Breast epithelium (tissue), 4 donors: Measurements from ENCODE around the gene MESD. TPM values are rescaled to one million over a fixed set of nuclear protein-coding genes. Genes with fewer than 3 reads are reported as not detected.

Source experiments
- DNase-seq, 2 donors: peaks; one replicate each; pipeline ENCODE4 v3.0.0-alpha.2; 2019; ENCODE audit warnings: low spot score in 2 of 2
- H3K27ac ChIP-seq, 2 donors: fragments of 200-600 bp; sonication (generic) in 1 of 2; one replicate each; pipeline ENCODE4 v1.5.1; 2016 to 2019; ENCODE audit warnings: mild to moderate bottlenecking in 1 of 2
- H3K27me3 ChIP-seq, 2 donors: fragments of 200-600 bp; sonication (generic) in 1 of 2; one replicate each; pipeline versions ENCODE4 v1.5.1 to v1.6.0; 2017 to 2019; ENCODE audit warnings: control low read depth in 1 of 2, mild to moderate bottlenecking in 1 of 2
- H3K36me3 ChIP-seq: fragments of 200-600 bp; one replicate; pipeline ENCODE4 v1.5.1; 2019
- H3K4me1 ChIP-seq, 2 donors: fragments of 200-600 bp; sonication (generic); one replicate each; pipeline ENCODE4 v1.5.1; 2016 to 2019; ENCODE audit warnings: control low read depth in 1 of 2
- H3K4me3 ChIP-seq, 3 donors: fragments of 200-600 bp; sonication (generic); 1 replicate in 2 of 3; 2 replicates in 1 of 3; pipeline ENCODE4 v1.5.1; 2016 to 2019; ENCODE audit warnings: mild to moderate bottlenecking in 3 of 3, moderate library complexity in 2 of 3
- H3K9me3 ChIP-seq, 2 donors: fragments of 200-600 bp; sonication (generic) in 1 of 2; one replicate each; pipeline ENCODE4 v1.5.1; 2016 to 2019; ENCODE audit warnings: control low read depth in 1 of 2
- POLR2A ChIP-seq: fragments of 450-650 bp; IDR thresholded peaks from one replicate; pipeline ENCODE4 v1.6.1; 2016; ENCODE audit warnings: antibody characterized with exemption, mild to moderate bottlenecking, moderate library complexity
- POLR2AphosphoS5 ChIP-seq, 3 donors: sonication (generic); formaldehyde crosslinking; IDR thresholded peaks; one replicate each; pipeline ENCODE4 v1.6.1; 2017; ENCODE audit warnings: antibody characterized with exemption in 3 of 3
- intact Hi-C: fragments of 100-400 bp; cut with DNase I; formaldehyde crosslinking; loops from one replicate; pipeline ENCODE4 v1.15.1; 2023; ENCODE audit warnings: low total_unique reads
- total RNA-seq, 3 donors: library from RNA; depleted of rRNA; stranded (reverse); fragments of >200 nt; gene quantifications; one replicate each; pipeline ENCODE4 v1.1.0, GENCODE V29; 2016
- TF ChIP-seq, protein P1 (sequence below), 3 donors: fragments of 450-650 bp; IDR thresholded peaks; one replicate each; pipeline ENCODE4 v1.5.1; 2016 to 2017; ENCODE audit warnings: antibody characterized with exemption in 3 of 3, mild to moderate bottlenecking in 3 of 3, moderate library complexity in 3 of 3

The MESD gene
- total RNA-seq, 3 donors from 2014 or later: 17.1 to 32.9 (median 27.2) TPM

GRCh38 chr15:80997692-80998091, 8.1 kb upstream of the MESD start:
- intact Hi-C loops: no loop called here

GRCh38 chr15:80996247-80996646, 6.6 kb upstream of the MESD start:
- H3K36me3 ChIP-seq: no peaks in the 10 kb centered on the region
- H3K4me3 ChIP-seq: no peak overlapping the region
- TF ChIP-seq, protein P1, sequence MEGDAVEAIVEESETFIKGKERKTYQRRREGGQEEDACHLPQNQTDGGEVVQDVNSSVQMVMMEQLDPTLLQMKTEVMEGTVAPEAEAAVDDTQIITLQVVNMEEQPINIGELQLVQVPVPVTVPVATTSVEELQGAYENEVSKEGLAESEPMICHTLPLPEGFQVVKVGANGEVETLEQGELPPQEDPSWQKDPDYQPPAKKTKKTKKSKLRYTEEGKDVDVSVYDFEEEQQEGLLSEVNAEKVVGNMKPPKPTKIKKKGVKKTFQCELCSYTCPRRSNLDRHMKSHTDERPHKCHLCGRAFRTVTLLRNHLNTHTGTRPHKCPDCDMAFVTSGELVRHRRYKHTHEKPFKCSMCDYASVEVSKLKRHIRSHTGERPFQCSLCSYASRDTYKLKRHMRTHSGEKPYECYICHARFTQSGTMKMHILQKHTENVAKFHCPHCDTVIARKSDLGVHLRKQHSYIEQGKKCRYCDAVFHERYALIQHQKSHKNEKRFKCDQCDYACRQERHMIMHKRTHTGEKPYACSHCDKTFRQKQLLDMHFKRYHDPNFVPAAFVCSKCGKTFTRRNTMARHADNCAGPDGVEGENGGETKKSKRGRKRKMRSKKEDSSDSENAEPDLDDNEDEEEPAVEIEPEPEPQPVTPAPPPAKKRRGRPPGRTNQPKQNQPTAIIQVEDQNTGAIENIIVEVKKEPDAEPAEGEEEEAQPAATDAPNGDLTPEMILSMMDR (IDR thresholded peaks at IDR 0.05): peak in 1 of 3 donors; percentile 15
- TF ChIP-seq POLR2A: no peak
- DNase-seq: no peak
- intact Hi-C loops: no loop called here
- H3K27ac ChIP-seq: no peak overlapping the region
- no peaks in the 10 kb centered on the region for H3K4me1 ChIP-seq
- H3K27me3 ChIP-seq: no peaks in the 10 kb centered on the region
- no peaks in the 10 kb centered on the region for H3K9me3 ChIP-seq

More at GRCh38 chr15:80997692-80998091, 8.1 kb upstream of the MESD start:
- TF ChIP-seq POLR2AphosphoS5 (IDR thresholded peaks at IDR 0.05): no peak
- TF ChIP-seq POLR2A: no peak
- TF ChIP-seq, protein P1 (IDR thresholded peaks at IDR 0.05): no peak
- H3K9me3 ChIP-seq: no peaks in the 10 kb centered on the region
- no peak overlapping the region for H3K4me3 ChIP-seq
- no peaks in the 10 kb centered on the region for H3K27me3 ChIP-seq
- no peak for DNase-seq
- no peak overlapping the region for H3K27ac ChIP-seq
- H3K36me3 ChIP-seq: no peaks in the 10 kb centered on the region
- no peaks in the 10 kb centered on the region for H3K4me1 ChIP-seq

- Histone ChIP-seq H3K27me3 (no peaks in the 10 kb centered on the region), H3K4me3 (no peak overlapping the region), H3K9me3 (no peaks in the 10 kb centered on the region), H3K27ac (peak overlapping the region in 1 of 2 donors; percentile 56), H3K4me1 (peaks cover 0 to 5% of the 10 kb centered on the region in 2 donors), H3K36me3 (no peaks in the 10 kb centered on the region)
- TF ChIP-seq, protein P1 (IDR thresholded peaks at IDR 0.05): no peak
- TF ChIP-seq POLR2AphosphoS5 (IDR thresholded peaks at IDR 0.05): no peak
- TF ChIP-seq POLR2A: no peak
- DNase-seq: no peak
- intact Hi-C loops: no loop called here
These were observed 2.8 kb upstream of the MESD start for GRCh38 chr15:80992441-80992840.

- Histone ChIP-seq H3K9me3 (no peaks in the 10 kb centered on the region), H3K27ac (peak overlapping the region; percentile 26 to 56), H3K4me1 (peaks cover 0 to 5% of the 10 kb centered on the region in 2 donors), H3K27me3 (no peaks in the 10 kb centered on the region), H3K36me3 (no peaks in the 10 kb centered on the region), H3K4me3 (no peak overlapping the region)
- intact Hi-C loops: no loop called here
- no peak for DNase-seq
- no peak for TF ChIP-seq POLR2A
- TF ChIP-seq, protein P1 (IDR thresholded peaks at IDR 0.05): no peak
- TF ChIP-seq POLR2AphosphoS5 (IDR thresholded peaks at IDR 0.05): no peak
These were observed 2.4 kb upstream of the MESD start for GRCh38 chr15:80992006-80992405.

- intact Hi-C loops: no loop called here
- no peak overlapping the region for H3K4me3 ChIP-seq
- TF ChIP-seq POLR2AphosphoS5 (IDR thresholded peaks at IDR 0.05): peak in 2 of 3 donors; percentile 20 to 52
- TF ChIP-seq, protein P1 (IDR thresholded peaks at IDR 0.05): no peak
- peak overlapping the region; percentile 56 to 72 for H3K27ac ChIP-seq
- no peaks in the 10 kb centered on the region for H3K27me3 ChIP-seq
- H3K9me3 ChIP-seq: no peaks in the 10 kb centered on the region
- H3K36me3 ChIP-seq: no peaks in the 10 kb centered on the region
- DNase-seq: no peak
- H3K4me1 ChIP-seq: peaks cover 0 to 5% of the 10 kb centered on the region in 2 donors
These were observed 1.8 kb upstream of the MESD start for GRCh38 chr15:80991421-80991820.
